ENCODE results near the gene JARID2. TPM values are rescaled to one million over a fixed set of nuclear protein-coding genes. Genes with fewer than 3 reads are reported as not detected.
A peak's percentile ranks its signal among the peaks of the same experiment; 100 is the strongest.

The JARID2 gene
- total and polyA plus RNA-seq, 4 donors, result 1.4 to 12.3 (median 3.4) TPM

- no peaks in the 10 kb centered on the region for H3K36me3 ChIP-seq (ENCODE audit: control insufficient read depth in 4 of 4, insufficient read depth in 3 of 4, low read depth in 1 of 4, low read length in 3 of 4)
- H3K4me3 ChIP-seq (ENCODE audit: low read depth in 1 of 3, low read length in 3 of 3), result peak overlapping the region; percentile 66 to 92 (median 90)
- 1% methylated on average over 10 of the region's 10 CpGs for WGBS
- no peaks in the 10 kb centered on the region for H3K9me3 ChIP-seq (ENCODE audit: control insufficient read depth in 4 of 4, low read length in 3 of 4)
- no peaks in the 10 kb centered on the region for H3K27me3 ChIP-seq (ENCODE audit: control insufficient read depth in 4 of 4, insufficient read depth in 4 of 4, low read length in 3 of 4)
- no peak for TF ChIP-seq RAD21 (IDR thresholded peaks at IDR 0.05)
- TF ChIP-seq, protein P1, sequence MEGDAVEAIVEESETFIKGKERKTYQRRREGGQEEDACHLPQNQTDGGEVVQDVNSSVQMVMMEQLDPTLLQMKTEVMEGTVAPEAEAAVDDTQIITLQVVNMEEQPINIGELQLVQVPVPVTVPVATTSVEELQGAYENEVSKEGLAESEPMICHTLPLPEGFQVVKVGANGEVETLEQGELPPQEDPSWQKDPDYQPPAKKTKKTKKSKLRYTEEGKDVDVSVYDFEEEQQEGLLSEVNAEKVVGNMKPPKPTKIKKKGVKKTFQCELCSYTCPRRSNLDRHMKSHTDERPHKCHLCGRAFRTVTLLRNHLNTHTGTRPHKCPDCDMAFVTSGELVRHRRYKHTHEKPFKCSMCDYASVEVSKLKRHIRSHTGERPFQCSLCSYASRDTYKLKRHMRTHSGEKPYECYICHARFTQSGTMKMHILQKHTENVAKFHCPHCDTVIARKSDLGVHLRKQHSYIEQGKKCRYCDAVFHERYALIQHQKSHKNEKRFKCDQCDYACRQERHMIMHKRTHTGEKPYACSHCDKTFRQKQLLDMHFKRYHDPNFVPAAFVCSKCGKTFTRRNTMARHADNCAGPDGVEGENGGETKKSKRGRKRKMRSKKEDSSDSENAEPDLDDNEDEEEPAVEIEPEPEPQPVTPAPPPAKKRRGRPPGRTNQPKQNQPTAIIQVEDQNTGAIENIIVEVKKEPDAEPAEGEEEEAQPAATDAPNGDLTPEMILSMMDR (IDR thresholded peaks at IDR 0.05; ENCODE audit: low read depth, low read length, missing input control), result no peak
- TF ChIP-seq, protein P2, sequence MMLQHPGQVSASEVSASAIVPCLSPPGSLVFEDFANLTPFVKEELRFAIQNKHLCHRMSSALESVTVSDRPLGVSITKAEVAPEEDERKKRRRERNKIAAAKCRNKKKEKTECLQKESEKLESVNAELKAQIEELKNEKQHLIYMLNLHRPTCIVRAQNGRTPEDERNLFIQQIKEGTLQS (IDR thresholded peaks at IDR 0.05), result no peak
- TF ChIP-seq, protein P3, sequence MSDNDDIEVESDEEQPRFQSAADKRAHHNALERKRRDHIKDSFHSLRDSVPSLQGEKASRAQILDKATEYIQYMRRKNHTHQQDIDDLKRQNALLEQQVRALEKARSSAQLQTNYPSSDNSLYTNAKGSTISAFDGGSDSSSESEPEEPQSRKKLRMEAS (IDR thresholded peaks at IDR 0.05), result no peak
- TF ChIP-seq SP1 (IDR thresholded peaks at IDR 0.05), result no peak
- TF ChIP-seq FOXA2 (IDR thresholded peaks at IDR 0.05), result no peak
- peak in 1 of 2 donors; percentile 0 for TF ChIP-seq JUND (IDR thresholded peaks at IDR 0.05)
- TF ChIP-seq TAF1 (conservative IDR thresholded peaks at IDR 0.05), result peak; percentile 1
- H3K4me1 ChIP-seq (ENCODE audit: control insufficient read depth in 4 of 4, insufficient read depth in 4 of 4, low read length in 3 of 4), result peaks cover 0 to 24% (median 16%) of the 10 kb centered on the region in 4 donors
- DNase-seq (ENCODE audit: low spot score), result no peak
- H3K27ac ChIP-seq (ENCODE audit: low read depth in 1 of 2, low read length in 2 of 2), result peak overlapping the region; percentile 97 to 99
- H3K9ac ChIP-seq (ENCODE audit: low read depth in 1 of 2, low read length in 2 of 2), result peak overlapping the region; percentile 82 to 93
Measured at GRCh38 chr6:15246217-15246665, 372 bp downstream of the JARID2 start.

GRCh38 chr6:15246666-15247499 is 1.0 kb downstream of the JARID2 start:
- H3K27ac ChIP-seq (ENCODE audit: low read depth in 1 of 2, low read length in 2 of 2), result peak overlapping the region in 1 of 2 donors; percentile 97
- no peaks in the 10 kb centered on the region for H3K9me3 ChIP-seq (ENCODE audit: control insufficient read depth in 4 of 4, low read length in 3 of 4)
- TF ChIP-seq YY1 (IDR thresholded peaks at IDR 0.05), result peak; percentile 18
- no peak for TF ChIP-seq HNF4A (conservative IDR thresholded peaks at IDR 0.05)
- under 1% methylated on average over 18 of the region's 18 CpGs for WGBS
- peak overlapping the region; percentile 66 to 92 (median 90) for H3K4me3 ChIP-seq (ENCODE audit: low read depth in 1 of 3, low read length in 3 of 3)
- H3K27me3 ChIP-seq (ENCODE audit: control insufficient read depth in 4 of 4, insufficient read depth in 4 of 4, low read length in 3 of 4), result no peaks in the 10 kb centered on the region
- H3K9ac ChIP-seq (ENCODE audit: low read depth in 1 of 2, low read length in 2 of 2), result peak overlapping the region; percentile 82 to 93
- peaks cover 1 to 28% (median 19%) of the 10 kb centered on the region in 4 donors for H3K4me1 ChIP-seq (ENCODE audit: control insufficient read depth in 4 of 4, insufficient read depth in 4 of 4, low read length in 3 of 4)
- no peaks in the 10 kb centered on the region for H3K36me3 ChIP-seq (ENCODE audit: control insufficient read depth in 4 of 4, insufficient read depth in 3 of 4, low read depth in 1 of 4, low read length in 3 of 4)
- DNase-seq (ENCODE audit: low spot score), result no peak

- Histone ChIP-seq H3K4me1 (ENCODE audit: control insufficient read depth in 4 of 4, insufficient read depth in 4 of 4, low read length in 3 of 4) (peaks cover 1 to 30% (median 19%) of the 10 kb centered on the region in 4 donors), H3K27ac (ENCODE audit: low read depth in 1 of 2, low read length in 2 of 2) (peak overlapping the region; percentile 92 to 93), H3K27me3 (ENCODE audit: control insufficient read depth in 4 of 4, insufficient read depth in 4 of 4, low read length in 3 of 4) (no peaks in the 10 kb centered on the region), H3K9me3 (ENCODE audit: control insufficient read depth in 4 of 4, low read length in 3 of 4) (no peaks in the 10 kb centered on the region), H3K4me3 (ENCODE audit: low read depth in 1 of 3, low read length in 3 of 3) (peak overlapping the region; percentile 66 to 92 (median 90)), H3K9ac (ENCODE audit: low read depth in 1 of 2, low read length in 2 of 2) (peak overlapping the region; percentile 82 to 93), H3K36me3 (ENCODE audit: control insufficient read depth in 4 of 4, insufficient read depth in 3 of 4, low read depth in 1 of 4, low read length in 3 of 4) (no peaks in the 10 kb centered on the region)
- peak; percentile 76 for DNase-seq (ENCODE audit: low spot score)
- WGBS, result 1% methylated on average over 75 of the region's 75 CpGs
- TF ChIP-seq, protein P1 (IDR thresholded peaks at IDR 0.05; ENCODE audit: low read depth, low read length, missing input control), result peak; percentile 25
- TF ChIP-seq FOXA1 (IDR thresholded peaks at IDR 0.05), result no peak
- no peak for TF ChIP-seq SP1 (IDR thresholded peaks at IDR 0.05)
- TF ChIP-seq TAF1 (conservative IDR thresholded peaks at IDR 0.05), result peak; percentile 76
- peak; percentile 20 for TF ChIP-seq REST (IDR thresholded peaks at IDR 0.05)
- TF ChIP-seq RAD21 (IDR thresholded peaks at IDR 0.05), result peak; percentile 4 to 22
Measured at GRCh38 chr6:15247500-15248450, 1.9 kb downstream of the JARID2 start.

Measured in liver (tissue), 9 donors.